ENCODE measurements around the gene TAF11L12. TPM values are rescaled to one million over a fixed set of nuclear protein-coding genes. Genes with fewer than 3 reads are reported as not detected.
"Not testable (repeated sequence)": the region's sequence is repeated elsewhere in the genome, so short reads cannot be mapped to it uniquely, and the experiment has no call there.

TAF11L12 gene
- total and polyA plus RNA-seq, 2 of the 8 experiments (the other 6 are each of a cell fraction or from before 2014, with no cell fraction given): not detected

DNA sequence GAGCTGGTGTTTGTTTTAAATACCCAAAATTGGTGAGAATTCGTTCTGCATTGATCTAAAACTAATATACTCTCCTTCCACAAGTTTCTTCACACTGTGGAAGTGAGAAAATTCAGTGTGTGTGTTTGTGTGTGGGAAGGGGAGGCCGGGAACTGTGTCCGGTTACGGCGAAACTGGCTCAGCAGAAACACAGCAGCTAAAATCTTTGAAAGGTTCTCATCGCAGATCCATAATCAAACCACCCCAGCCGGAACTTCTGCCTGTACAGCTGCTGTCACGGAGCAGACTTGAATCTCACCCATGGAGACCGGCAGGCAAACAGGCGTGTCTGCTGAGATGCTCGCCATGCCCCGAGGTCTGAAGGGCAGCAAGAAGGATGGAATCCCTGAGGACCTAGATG is 21.6 kb downstream of the TAF11L12 start, which contains the start of gene TAF11L13:
Gene TAF11L13, plus strand, starts transcription at position 301 of the 400 bp plus-strand sequence.
- H2BK120ac ChIP-seq (replicated peaks; ENCODE audit: low read depth, low read length); CTCF ChIA-PET (ENCODE audit: partially characterized antibody); H3K9ac ChIP-seq (replicated peaks in 1 of 4; ENCODE audit: extremely low read depth in 1 of 4, low read depth in 3 of 4, low read length in 3 of 4); H3K36me3 ChIP-seq (ENCODE audit: control insufficient read depth in 2 of 4, insufficient read depth in 4 of 4, low read length in 3 of 4); H3K18ac ChIP-seq (ENCODE audit: extremely low read depth, low read length); H3K9me3 ChIP-seq (ENCODE audit: insufficient read depth in 2 of 2, low read depth in 1 of 2, low read length in 1 of 2); H2BK12ac ChIP-seq (ENCODE audit: low read depth, low read length); H3K14ac ChIP-seq (ENCODE audit: insufficient read length); FAIRE-seq; H3K23me2 ChIP-seq (ENCODE audit: low read depth, low read length); H4K8ac ChIP-seq (ENCODE audit: extremely low read depth, insufficient read depth, low read length); H2BK15ac ChIP-seq (ENCODE audit: low read length); H3K4me2 ChIP-seq (ENCODE audit: insufficient read depth in 1 of 2, low read depth in 2 of 2, low read length in 2 of 2); POLR2A ChIA-PET (ENCODE audit: partially characterized antibody); H3K23ac ChIP-seq (ENCODE audit: insufficient read length); H3K4ac ChIP-seq (replicated peaks; ENCODE audit: insufficient read length, low read depth, low read length); H2AK5ac ChIP-seq (ENCODE audit: low read depth, low read length); H4K91ac ChIP-seq (replicated peaks; ENCODE audit: insufficient read length, low read length); H2AFZ ChIP-seq (ENCODE audit: low read length); H3K4me1 ChIP-seq (replicated peaks in 1 of 4; ENCODE audit: control insufficient read depth in 3 of 4, insufficient read depth in 4 of 4, low read length in 3 of 4); H4K5ac ChIP-seq (ENCODE audit: insufficient read length, low read depth, low read length); H2BK5ac ChIP-seq (ENCODE audit: low read depth, low read length); H3K79me1 ChIP-seq (ENCODE audit: low read depth, low read length); H3K27me3 ChIP-seq (replicated peaks in 1 of 4; ENCODE audit: control insufficient read depth in 3 of 4, extremely low read depth in 1 of 4, insufficient read depth in 3 of 4, low read length in 3 of 4); H3K4me3 ChIP-seq (ENCODE audit: extremely low read depth in 1 of 4, insufficient read depth in 2 of 4, low read depth in 3 of 4, low read length in 4 of 4); H3K56ac ChIP-seq (replicated peaks; ENCODE audit: insufficient read length, low read depth, low read length); H2BK20ac ChIP-seq (ENCODE audit: low read length); H3K79me2 ChIP-seq (ENCODE audit: control insufficient read depth in 1 of 2, insufficient read depth in 2 of 2, low read length in 2 of 2); DNase-seq (ENCODE audit: low read depth in 1 of 2, low spot score in 2 of 2); H3K27ac ChIP-seq (ENCODE audit: low read depth, low read length); H4K20me1 ChIP-seq (replicated peaks in 1 of 2; ENCODE audit: control insufficient read depth in 1 of 2, insufficient read depth in 2 of 2, low read length in 2 of 2): not testable (repeated sequence)
- WGBS, 2 experiments (ENCODE audit: extremely low coverage in 1 of 2, insufficient coverage in 1 of 2, insufficient read length in 1 of 2, insufficient replicate concordance in 2 of 2, low coverage in 1 of 2, low lambda C conversion rate in 2 of 2, missing lambda C conversion rate in 1 of 2): 100% methylated on average over 5 of the region's 12 CpGs; no CpG with 5 or more reads in 1 of the 2 experiments

Data from H1 (cell line).